PC-9 (cell line): Measurements from ENCODE around the gene CHST15.

Experiments used
- CTCF ChIP-seq: fragments of 200-600 bp; sonication (generic); conservative IDR thresholded peaks from 2 replicates; pipeline ENCODE4 v1.6.1; 2017; ENCODE audit warnings: mixed run types, antibody characterized with exemption, mild to moderate bottlenecking, moderate library complexity
- EZH2 ChIP-seq: fragments of 200-600 bp; sonication (generic); IDR thresholded peaks from 2 replicates; pipeline ENCODE4 v1.8.0; 2017; ENCODE audit warnings: antibody characterized with exemption, low read depth

DNA sequence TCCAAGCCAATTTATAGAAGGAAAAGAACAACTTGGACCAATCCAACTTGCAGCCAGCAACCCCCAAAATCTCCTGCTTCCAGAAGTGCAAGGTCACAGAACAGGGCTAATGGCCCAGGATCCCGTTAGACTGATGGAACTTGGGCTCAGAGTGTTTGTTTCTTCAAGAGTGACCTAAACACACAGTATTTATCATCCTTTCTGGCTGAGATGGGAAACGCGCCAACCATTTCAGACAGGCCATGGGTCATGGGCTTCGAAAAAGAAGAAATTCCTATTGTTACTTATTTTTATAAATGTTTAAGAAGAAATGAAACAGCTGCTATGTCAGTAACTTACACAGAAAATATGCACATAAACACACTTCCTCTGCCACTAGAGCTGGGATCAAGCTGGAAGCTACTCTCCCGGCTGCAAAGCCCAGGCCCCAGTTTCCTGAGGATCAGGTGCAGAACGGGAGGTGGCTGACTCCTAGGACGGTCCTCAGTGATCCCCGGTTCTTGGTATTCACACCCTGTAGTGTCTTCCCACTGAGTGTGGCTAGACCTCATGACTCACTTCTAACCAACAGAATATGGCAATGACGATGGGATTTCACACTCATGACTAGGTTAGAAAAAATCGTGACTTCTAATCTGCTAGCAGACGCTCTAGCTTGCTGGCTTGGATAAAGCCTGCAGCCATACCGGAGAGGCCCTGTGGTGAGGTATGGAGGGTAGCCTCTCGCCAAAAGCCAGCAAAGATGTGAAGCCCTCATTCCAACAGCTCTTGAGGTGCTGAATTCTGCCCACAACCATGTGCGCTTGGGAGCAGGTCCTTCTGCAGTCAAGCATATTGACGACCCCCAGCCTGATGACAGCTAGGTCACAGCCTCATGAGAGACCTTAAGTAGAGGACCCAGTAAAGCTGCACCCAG, 60.2 kb downstream of the CHST15 start:
- TF ChIP-seq CTCF (no peak), EZH2 (no peak)
